H1 (cell line): Measurements from ENCODE around the gene FXN. TPM values are rescaled to one million over a fixed set of nuclear protein-coding genes. Genes with fewer than 3 reads are reported as not detected.

Experiments used
- CTCF ChIA-PET: fragments of 300-600 bp; sonication (Branson Sonifier 250); formaldehyde crosslinking; loops from one replicate; lab custom pipeline; 2021; ENCODE audit not compliant: partially characterized antibody; lab: Charles Lee
- POLR2A ChIA-PET: fragments of 300-600 bp; sonication (Branson Sonifier 250); formaldehyde crosslinking; loops from one replicate; lab custom pipeline; 2021; ENCODE audit warnings: inconsistent platforms; ENCODE audit not compliant: partially characterized antibody; lab: Charles Lee
- DNase-seq, 2 experiments: peaks; one replicate each; pipeline versions ENCODE4 v3.0.0 to v3.0.0-alpha.2; 2010 to 2022; ENCODE audit warnings: low spot score in 2 of 2, low read depth in 1 of 2, mixed read lengths in 1 of 2
- FAIRE-seq: peaks from 2 replicates; lab custom pipeline; 2011; peaks lifted over from hg19 to GRCh38; lab: Jason Lieb, UNC
- H2AFZ ChIP-seq: 2 replicates; pipeline ENCODE4 v1.8.1; 2012; ENCODE audit warnings: low read length, inconsistent platforms
- H2AK5ac ChIP-seq: 2 replicates; pipeline ENCODE4 v1.6.1; 2013; ENCODE audit warnings: low read depth, low read length
- H2BK120ac ChIP-seq: replicated peaks from 2 replicates; pipeline ENCODE3; 2013; ENCODE audit warnings: low read depth, low read length, inconsistent platforms
- H2BK12ac ChIP-seq: 2 replicates; pipeline ENCODE4 v1.6.1; 2013; ENCODE audit warnings: low read depth, low read length
- H2BK15ac ChIP-seq: 2 replicates; pipeline ENCODE4 v1.6.1; 2013; ENCODE audit warnings: low read length
- H2BK20ac ChIP-seq: 2 replicates; pipeline ENCODE4 v1.6.1; 2013; ENCODE audit warnings: low read length
- H2BK5ac ChIP-seq: 2 replicates; pipeline ENCODE4 v1.6.1; 2013; ENCODE audit warnings: low read depth, low read length
- H3K14ac ChIP-seq: 2 replicates; pipeline ENCODE4 v1.6.1; 2013; ENCODE audit warnings: inconsistent platforms; ENCODE audit not compliant: insufficient read length
- H3K18ac ChIP-seq: 2 replicates; pipeline ENCODE4 v1.6.1; 2013; ENCODE audit warnings: low read length; ENCODE audit errors: extremely low read depth
- H3K23ac ChIP-seq: 2 replicates; pipeline ENCODE4 v1.6.1; 2013; ENCODE audit warnings: inconsistent platforms; ENCODE audit not compliant: insufficient read length
- H3K23me2 ChIP-seq: 2 replicates; pipeline ENCODE4 v1.6.1; 2013; ENCODE audit warnings: low read depth, low read length
- H3K27ac ChIP-seq: 2 replicates; pipeline ENCODE4 v1.6.1; 2011; ENCODE audit warnings: low read depth, low read length, inconsistent platforms
- H3K27me3 ChIP-seq, 4 experiments: replicated peaks in 1 of 4; 1 replicate in 1 of 4; 2 replicates in 3 of 4; pipeline versions ENCODE4 v1.6.1 to v1.8.1; 2011 to 2013; ENCODE audit warnings: low read length in 3 of 4, mild to moderate bottlenecking in 3 of 4, inconsistent platforms in 2 of 4, mixed read lengths in 2 of 4, moderate library complexity in 1 of 4; ENCODE audit not compliant: control insufficient read depth in 3 of 4, insufficient read depth in 3 of 4; ENCODE audit errors: extremely low read depth in 1 of 4
- H3K36me3 ChIP-seq, 4 experiments: 2 replicates each; pipeline versions ENCODE4 v1.6.1 to v1.8.1; 2011 to 2013; ENCODE audit warnings: mild to moderate bottlenecking in 4 of 4, low read length in 3 of 4, moderate library complexity in 2 of 4, control low read depth in 1 of 4, inconsistent platforms in 1 of 4; ENCODE audit not compliant: insufficient read depth in 4 of 4, control insufficient read depth in 2 of 4
- H3K4ac ChIP-seq: replicated peaks from 2 replicates; pipeline ENCODE3; 2013; ENCODE audit warnings: low read length, low read depth, mixed read lengths, inconsistent platforms; ENCODE audit not compliant: insufficient read length
- H3K4me1 ChIP-seq, 4 experiments: replicated peaks in 1 of 4; 1 replicate in 1 of 4; 2 replicates in 3 of 4; pipeline versions ENCODE4 v1.6.1 to v1.8.1; 2011 to 2013; ENCODE audit warnings: low read length in 3 of 4, inconsistent platforms in 2 of 4, mixed read lengths in 1 of 4; ENCODE audit not compliant: insufficient read depth in 4 of 4, control insufficient read depth in 3 of 4
- H3K4me2 ChIP-seq, 2 experiments: 2 replicates each; pipeline versions ENCODE4 v1.6.1 to v1.8.1; 2011 to 2013; ENCODE audit warnings: low read depth in 2 of 2, low read length in 2 of 2, control low read depth in 1 of 2, inconsistent platforms in 1 of 2, mild to moderate bottlenecking in 1 of 2; ENCODE audit not compliant: insufficient read depth in 1 of 2
- H3K4me3 ChIP-seq, 4 experiments: fragments of 200-600, 300-600 bp in 1 of 4; sonication (generic), shearing (Covaris generic), sonication (Bioruptor Twin) in 1 of 4; 2 replicates each; pipeline versions ENCODE4 v1.5.1 to v1.8.1; 2011 to 2016; ENCODE audit warnings: low read length in 4 of 4, low read depth in 3 of 4, control low read depth in 2 of 4, inconsistent platforms in 2 of 4, mild to moderate bottlenecking in 2 of 4, mixed read lengths in 1 of 4, moderate library complexity in 1 of 4; ENCODE audit not compliant: insufficient read depth in 2 of 4; ENCODE audit errors: extremely low read depth in 1 of 4
- H3K56ac ChIP-seq: replicated peaks from 2 replicates; pipeline ENCODE3; 2013; ENCODE audit warnings: low read depth, mild to moderate bottlenecking, mixed read lengths, low read length, inconsistent platforms; ENCODE audit not compliant: insufficient read length
- H3K79me1 ChIP-seq: 2 replicates; pipeline ENCODE4 v1.6.1; 2013; ENCODE audit warnings: low read depth, low read length, control low read depth
- H3K79me2 ChIP-seq, 2 experiments: 2 replicates each; pipeline versions ENCODE4 v1.6.1 to v1.8.1; 2012 to 2013; ENCODE audit warnings: low read length in 2 of 2, mild to moderate bottlenecking in 2 of 2, inconsistent platforms in 1 of 2; ENCODE audit not compliant: insufficient read depth in 2 of 2, control insufficient read depth in 1 of 2
- H3K9ac ChIP-seq, 4 experiments: replicated peaks in 1 of 4; 1 replicate in 1 of 4; 2 replicates in 3 of 4; pipeline versions ENCODE4 v1.6.1 to v1.8.1; 2011 to 2013; ENCODE audit warnings: low read depth in 3 of 4, low read length in 3 of 4, control low read depth in 2 of 4, mild to moderate bottlenecking in 2 of 4, moderate library complexity in 2 of 4, inconsistent platforms in 1 of 4; ENCODE audit errors: extremely low read depth in 1 of 4
- H3K9me3 ChIP-seq, 2 experiments: 2 replicates each; pipeline versions ENCODE4 v1.6.1 to v1.8.1; 2012 to 2013; ENCODE audit warnings: mild to moderate bottlenecking in 2 of 2, moderate library complexity in 2 of 2, control low read depth in 1 of 2, inconsistent platforms in 1 of 2, low read depth in 1 of 2, low read length in 1 of 2, mixed read lengths in 1 of 2; ENCODE audit not compliant: insufficient read depth in 2 of 2
- H4K20me1 ChIP-seq, 2 experiments: replicated peaks in 1 of 2; 2 replicates each; pipeline versions ENCODE3 to v1.8.1; 2011 to 2013; ENCODE audit warnings: inconsistent platforms in 2 of 2, low read length in 2 of 2, mild to moderate bottlenecking in 1 of 2; ENCODE audit not compliant: insufficient read depth in 2 of 2, control insufficient read depth in 1 of 2
- H4K5ac ChIP-seq: 2 replicates; pipeline ENCODE4 v1.6.1; 2013; ENCODE audit warnings: low read length, low read depth, mixed read lengths, inconsistent platforms; ENCODE audit not compliant: insufficient read length
- H4K8ac ChIP-seq: 2 replicates; pipeline ENCODE4 v1.8.0; 2013; ENCODE audit warnings: mild to moderate bottlenecking, moderate library complexity, low read length, inconsistent platforms; ENCODE audit not compliant: insufficient read depth; ENCODE audit errors: extremely low read depth
- H4K91ac ChIP-seq: replicated peaks from 2 replicates; pipeline ENCODE3; 2013; ENCODE audit warnings: low read length, mixed read lengths, inconsistent platforms; ENCODE audit not compliant: insufficient read length
- ATF2 ChIP-seq: IDR thresholded peaks from 2 replicates; pipeline ENCODE4 v1.6.1; 2012; ENCODE audit warnings: low read length, inconsistent platforms
- GABPA ChIP-seq: IDR thresholded peaks from 2 replicates; pipeline ENCODE4 v1.6.1; 2011; ENCODE audit warnings: mild to moderate bottlenecking, low read length, moderate library complexity, borderline replicate concordance; ENCODE audit not compliant: insufficient read depth
- SP1 ChIP-seq: IDR thresholded peaks from 2 replicates; pipeline ENCODE4 v1.6.1; 2011; ENCODE audit warnings: low read depth, low read length
- WGBS, 2 experiments: shearing (Covaris generic) in 1 of 2; methylation state at CpG; one replicate each; pipeline versions ENCODE4 v1.1.6 to v1.1.7; 2013 to 2015; ENCODE audit warnings: low lambda C conversion rate in 2 of 2, mixed read lengths in 2 of 2, inconsistent platforms in 1 of 2, low coverage in 1 of 2, missing lambda C conversion rate in 1 of 2; ENCODE audit not compliant: insufficient replicate concordance in 2 of 2, insufficient coverage in 1 of 2, insufficient read length in 1 of 2; ENCODE audit errors: extremely low coverage in 1 of 2, missing lambda C conversion rate in 1 of 2; 5-methylcytosine and 5-hydroxymethylcytosine counted together
- polyA plus RNA-seq, 7 experiments: library from polyadenylated mRNA; depleted of rRNA in 3 of 7; stranded (reverse) in 5 of 7; unstranded in 2 of 7; fragments of >200 nt in 5 of 7; fragments of 200-250 nt in 2 of 7; gene quantifications; 1 replicate in 5 of 7; 2 replicates in 1 of 7; 4 replicates in 1 of 7; pipeline versions ENCODE4 v1.2.1 to v1.2.3, GENCODE V29; 2011 to 2013; ENCODE audit warnings: missing spikeins in 2 of 7, mixed read lengths in 2 of 7
- total RNA-seq: library from RNA; stranded (reverse); fragmentation: NEBNext Ultra II Directional; extraction: Animal tissue kit (Norgen Biotek cat#: 25700); gene quantifications from 2 replicates; pipeline ENCODE4 v1.2.1, GENCODE V29; 2021

FXN gene
- total and polyA plus RNA-seq, 2 of the 8 experiments (the other 6 are each of a cell fraction or from before 2014, with no cell fraction given): 34.2 to 37.5 TPM

- Histone ChIP-seq H3K18ac (no peak overlapping the region), H4K20me1 (no peaks in the 10 kb centered on the region), H2BK15ac (no peak overlapping the region), H2BK20ac (peak overlapping the region; percentile 53; the same call in 1 of the 2 replicates), H3K9ac (no peak overlapping the region), H2BK12ac (no peak overlapping the region), H3K4me1 (peaks cover 0 to 7% (median 2%) of the 10 kb centered on the region in 4 experiments; a peak in 3 of 7 replicates), H3K36me3 (no peaks in the 10 kb centered on the region), H3K79me2 (no peaks in the 10 kb centered on the region), H2BK120ac (no peak overlapping the region), H3K4me3 (no peak overlapping the region), H3K23me2 (no peaks in the 10 kb centered on the region), H4K91ac (peak overlapping the region; percentile 23), H2BK5ac (no peak overlapping the region), H4K8ac (no peak overlapping the region), H3K56ac (no peak overlapping the region), H3K4ac (no peak overlapping the region), H4K5ac (no peak overlapping the region), H3K27me3 (no peaks in the 10 kb centered on the region), H3K27ac (no peak overlapping the region), H2AK5ac (no peak overlapping the region), H3K9me3 (no peaks in the 10 kb centered on the region), H3K4me2 (no peak overlapping the region), H3K14ac (no peak overlapping the region), H3K79me1 (no peaks in the 10 kb centered on the region), H3K23ac (no peak overlapping the region), H2AFZ (no peak overlapping the region)
- DNase-seq: no peak
- POLR2A ChIA-PET: interaction anchor here (1.4 kb wide), 1 partner anchor 19 kb away, joined by 3 read pairs; no protein-coding TSS in a partner anchor
- WGBS, 2 experiments: 89% methylated on average over 4 of the region's 4 CpGs; no CpG with 5 or more reads in 1 of the 2 experiments
- FAIRE-seq: no peak
- no peak for TF ChIP-seq SP1
- TF ChIP-seq ATF2: no peak
- TF ChIP-seq GABPA: no peak
- CTCF ChIA-PET: interaction anchor here (0.9 to 2.9 kb wide), 8 partner anchors 26 to 438 kb away, joined by 3 to 18 read pairs (median 3); no protein-coding TSS in a partner anchor
Measured at GRCh38 chr9:68998385-68998784, 37.2 kb upstream of the FXN start.
